ENCODE measurements around the gene KLF15. TPM values are rescaled to one million over a fixed set of nuclear protein-coding genes. Genes with fewer than 3 reads are reported as not detected.

The KLF15 gene
- total RNA-seq, 3 donors from 2014 or later, result 0.18 to 0.28 (median 0.22) TPM

- peaks cover 63% of the 10 kb centered on the region for H3K27me3 Mint-ChIP-seq (ENCODE audit: low read depth)
- ATAC-seq (no peak), DNase-seq (no peak)
- H3K4me3 Mint-ChIP-seq, result no peak overlapping the region
- peaks cover 9% of the 10 kb centered on the region for H3K4me1 Mint-ChIP-seq (ENCODE audit: low read depth)
- H3K36me3 Mint-ChIP-seq (ENCODE audit: insufficient read depth), result no peaks in the 10 kb centered on the region
- H3K9me3 Mint-ChIP-seq, result no peaks in the 10 kb centered on the region
Measured at GRCh38 chr3:126360046-126360713, 3.0 kb upstream of the KLF15 start.

GRCh38 chr3:126358816-126359181 lies 1.6 kb upstream of the KLF15 start:
- peaks cover 9% of the 10 kb centered on the region for H3K4me1 Mint-ChIP-seq (ENCODE audit: low read depth)
- H3K27me3 Mint-ChIP-seq (ENCODE audit: low read depth), result peaks cover 58% of the 10 kb centered on the region
- ATAC-seq (no peak), DNase-seq (no peak)
- no peak overlapping the region for H3K4me3 Mint-ChIP-seq
- no peaks in the 10 kb centered on the region for H3K36me3 Mint-ChIP-seq (ENCODE audit: insufficient read depth)
- no peaks in the 10 kb centered on the region for H3K9me3 Mint-ChIP-seq

- Mint-ChIP-seq H3K4me1 (ENCODE audit: low read depth) (peaks cover 9% of the 10 kb centered on the region), H3K4me3 (peak overlapping the region; percentile 80), H3K36me3 (ENCODE audit: insufficient read depth) (no peaks in the 10 kb centered on the region), H3K27me3 (ENCODE audit: low read depth) (peaks cover 56% of the 10 kb centered on the region), H3K9me3 (no peaks in the 10 kb centered on the region)
- DNase-seq (no peak), ATAC-seq (no peak)
Measured at GRCh38 chr3:126358038-126358815, 1.0 kb upstream of the KLF15 start.

GRCh38 chr3:126356373-126357264 lies 589 bp downstream of the KLF15 start:
- Mint-ChIP-seq H3K27me3 (ENCODE audit: low read depth) (peaks cover 49% of the 10 kb centered on the region), H3K36me3 (ENCODE audit: insufficient read depth) (no peaks in the 10 kb centered on the region), H3K4me1 (ENCODE audit: low read depth) (peaks cover 9% of the 10 kb centered on the region), H3K9me3 (no peaks in the 10 kb centered on the region), H3K4me3 (peak overlapping the region; percentile 79)
- DNase-seq, result no peak
- ATAC-seq, result peak; percentile 15

GRCh38 chr3:126355777-126356372 lies 1.3 kb downstream of the KLF15 start:
- ATAC-seq, result no peak
- no peak for DNase-seq
- Mint-ChIP-seq H3K27me3 (ENCODE audit: low read depth) (peaks cover 42% of the 10 kb centered on the region), H3K4me3 (peak overlapping the region; percentile 79), H3K36me3 (ENCODE audit: insufficient read depth) (no peaks in the 10 kb centered on the region), H3K9me3 (no peaks in the 10 kb centered on the region), H3K4me1 (ENCODE audit: low read depth) (peaks cover 9% of the 10 kb centered on the region)

- H3K27me3 Mint-ChIP-seq (ENCODE audit: low read depth), result peaks cover 42% of the 10 kb centered on the region
- no peaks in the 10 kb centered on the region for H3K9me3 Mint-ChIP-seq
- no peak for DNase-seq
- H3K36me3 Mint-ChIP-seq (ENCODE audit: insufficient read depth), result no peaks in the 10 kb centered on the region
- peaks cover 9% of the 10 kb centered on the region for H3K4me1 Mint-ChIP-seq (ENCODE audit: low read depth)
- ATAC-seq, result no peak
- no peak overlapping the region for H3K4me3 Mint-ChIP-seq
Measured at GRCh38 chr3:126355251-126355650, 2.0 kb downstream of the KLF15 start.

- ATAC-seq (no peak), DNase-seq (no peak)
- Mint-ChIP-seq H3K27me3 (ENCODE audit: low read depth) (peaks cover 38% of the 10 kb centered on the region), H3K36me3 (ENCODE audit: insufficient read depth) (no peaks in the 10 kb centered on the region), H3K9me3 (no peaks in the 10 kb centered on the region), H3K4me3 (no peak overlapping the region), H3K4me1 (ENCODE audit: low read depth) (peaks cover 9% of the 10 kb centered on the region)
Measured at GRCh38 chr3:126354776-126355175, 2.4 kb downstream of the KLF15 start.

- Mint-ChIP-seq H3K4me3 (no peak overlapping the region), H3K36me3 (ENCODE audit: insufficient read depth) (no peaks in the 10 kb centered on the region), H3K27me3 (ENCODE audit: low read depth) (peaks cover 30% of the 10 kb centered on the region), H3K4me1 (ENCODE audit: low read depth) (peaks cover 9% of the 10 kb centered on the region), H3K9me3 (no peaks in the 10 kb centered on the region)
- DNase-seq, result no peak
- no peak for ATAC-seq
Measured at GRCh38 chr3:126353694-126354321, 3.4 kb downstream of the KLF15 start.

GRCh38 chr3:126352476-126353454 lies 4.4 kb downstream of the KLF15 start:
- DNase-seq (no peak), ATAC-seq (no peak)
- no peaks in the 10 kb centered on the region for H3K36me3 Mint-ChIP-seq (ENCODE audit: insufficient read depth)
- H3K4me1 Mint-ChIP-seq (ENCODE audit: low read depth), result peaks cover 8% of the 10 kb centered on the region
- peaks cover 20% of the 10 kb centered on the region for H3K27me3 Mint-ChIP-seq (ENCODE audit: low read depth)
- no peaks in the 10 kb centered on the region for H3K9me3 Mint-ChIP-seq
- no peak overlapping the region for H3K4me3 Mint-ChIP-seq

GRCh38 chr3:126351771-126352475 lies 5.3 kb downstream of the KLF15 start:
- H3K9me3 Mint-ChIP-seq, result no peaks in the 10 kb centered on the region
- H3K4me3 Mint-ChIP-seq, result no peak overlapping the region
- ATAC-seq (no peak), DNase-seq (no peak)
- H3K27me3 Mint-ChIP-seq (ENCODE audit: low read depth), result peaks cover 16% of the 10 kb centered on the region
- no peaks in the 10 kb centered on the region for H3K36me3 Mint-ChIP-seq (ENCODE audit: insufficient read depth)
- peaks cover 5% of the 10 kb centered on the region for H3K4me1 Mint-ChIP-seq (ENCODE audit: low read depth)

- peaks cover 13% of the 10 kb centered on the region for H3K27me3 Mint-ChIP-seq (ENCODE audit: low read depth)
- no peaks in the 10 kb centered on the region for H3K36me3 Mint-ChIP-seq (ENCODE audit: insufficient read depth)
- H3K4me1 Mint-ChIP-seq (ENCODE audit: low read depth), result peaks cover 3% of the 10 kb centered on the region
- H3K4me3 Mint-ChIP-seq, result no peak overlapping the region
- no peaks in the 10 kb centered on the region for H3K9me3 Mint-ChIP-seq
- ATAC-seq, result no peak
- DNase-seq, result no peak
Measured at GRCh38 chr3:126351086-126351770, 6.0 kb downstream of the KLF15 start.

GRCh38 chr3:126350502-126351085 lies 6.6 kb downstream of the KLF15 start:
- H3K9me3 Mint-ChIP-seq, result no peaks in the 10 kb centered on the region
- DNase-seq (no peak), ATAC-seq (no peak)
- H3K4me1 Mint-ChIP-seq (ENCODE audit: low read depth), result peaks cover 1% of the 10 kb centered on the region
- peaks cover 9% of the 10 kb centered on the region for H3K27me3 Mint-ChIP-seq (ENCODE audit: low read depth)
- no peak overlapping the region for H3K4me3 Mint-ChIP-seq
- no peaks in the 10 kb centered on the region for H3K36me3 Mint-ChIP-seq (ENCODE audit: insufficient read depth)
